Neural cell (in vitro differentiated cells): ENCODE measurements around the gene ATP8B4.

ENCODE experiments used
- EZH2 ChIP-seq: fragments of 200-600, 300-800 bp; shearing (Covaris generic), sonication (generic); IDR thresholded peaks from 2 replicates; pipeline ENCODE4 v1.6.1; 2014; ENCODE audit warnings: antibody characterized with exemption, low read length, borderline replicate concordance, mild to moderate bottlenecking; ENCODE audit not compliant: insufficient read depth, poor library complexity, severe bottlenecking
- TF ChIP-seq, protein P1 (sequence below): fragments of 450-650 bp; IDR thresholded peaks from 2 replicates; pipeline ENCODE4 v1.5.1; 2014; ENCODE audit warnings: antibody characterized with exemption, mild to moderate bottlenecking, moderate library complexity; ENCODE audit not compliant: poor library complexity, severe bottlenecking

GRCh38 chr15:50059883-50060282, 59.1 kb downstream of the ATP8B4 start:
- TF ChIP-seq, protein P1, sequence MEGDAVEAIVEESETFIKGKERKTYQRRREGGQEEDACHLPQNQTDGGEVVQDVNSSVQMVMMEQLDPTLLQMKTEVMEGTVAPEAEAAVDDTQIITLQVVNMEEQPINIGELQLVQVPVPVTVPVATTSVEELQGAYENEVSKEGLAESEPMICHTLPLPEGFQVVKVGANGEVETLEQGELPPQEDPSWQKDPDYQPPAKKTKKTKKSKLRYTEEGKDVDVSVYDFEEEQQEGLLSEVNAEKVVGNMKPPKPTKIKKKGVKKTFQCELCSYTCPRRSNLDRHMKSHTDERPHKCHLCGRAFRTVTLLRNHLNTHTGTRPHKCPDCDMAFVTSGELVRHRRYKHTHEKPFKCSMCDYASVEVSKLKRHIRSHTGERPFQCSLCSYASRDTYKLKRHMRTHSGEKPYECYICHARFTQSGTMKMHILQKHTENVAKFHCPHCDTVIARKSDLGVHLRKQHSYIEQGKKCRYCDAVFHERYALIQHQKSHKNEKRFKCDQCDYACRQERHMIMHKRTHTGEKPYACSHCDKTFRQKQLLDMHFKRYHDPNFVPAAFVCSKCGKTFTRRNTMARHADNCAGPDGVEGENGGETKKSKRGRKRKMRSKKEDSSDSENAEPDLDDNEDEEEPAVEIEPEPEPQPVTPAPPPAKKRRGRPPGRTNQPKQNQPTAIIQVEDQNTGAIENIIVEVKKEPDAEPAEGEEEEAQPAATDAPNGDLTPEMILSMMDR: no peak
- no peak for TF ChIP-seq EZH2
